Measurements from ENCODE around the gene ITGB4. TPM values are rescaled to one million over a fixed set of nuclear protein-coding genes. Genes with fewer than 3 reads are reported as not detected.

Gene ITGB4
- total RNA-seq, 2 experiments from 2014 or later, result 0.81 to 1.3 TPM

- Histone ChIP-seq H3K36me3 (ENCODE audit: insufficient read depth, low read length) (peaks cover 12% of the 10 kb centered on the region), H3K27me3 (ENCODE audit: control insufficient read depth in 1 of 2, insufficient read depth in 2 of 2, low read length in 2 of 2) (no peaks in the 10 kb centered on the region), H3K27ac (ENCODE audit: low read depth in 1 of 2, low read length in 2 of 2) (no peak overlapping the region), H3K4me1 (ENCODE audit: insufficient read depth, low read length) (no peaks in the 10 kb centered on the region), H3K4me3 (ENCODE audit: low read length) (no peak overlapping the region), H3K9me3 (ENCODE audit: control insufficient read depth in 1 of 2, insufficient read depth in 1 of 2, low read length in 2 of 2) (no peaks in the 10 kb centered on the region)
- Mint-ChIP-seq H3K9me3 (no peaks in the 10 kb centered on the region), H3K27ac (no peak overlapping the region), H3K36me3 (ENCODE audit: low read depth) (peaks cover 30% of the 10 kb centered on the region), H3K4me3 (no peak overlapping the region), H3K4me1 (ENCODE audit: low read depth) (peaks cover 12% of the 10 kb centered on the region), H3K27me3 (no peaks in the 10 kb centered on the region)
- no peak for TF ChIP-seq CTCF (IDR thresholded peaks at IDR 0.05)
- no peak for DNase-seq
- ATAC-seq (ENCODE audit: poor library complexity), result no peak
- intact Hi-C loops (cut with DNase I, micrococcal nuclease), result no loop called here
- CTCF ChIA-PET, result no interaction called here
- POLR2A ChIA-PET, result interaction anchor here (1.5 kb wide), 1 partner anchor 40 kb away, joined by 3 read pairs; no protein-coding TSS in a partner anchor
Measured at GRCh38 chr17:75803883-75804282, 82.6 kb downstream of the ITGB4 start.

GRCh38 chr17:75806822-75807500, 85.7 kb downstream of the ITGB4 start:
- Histone ChIP-seq H3K4me3 (ENCODE audit: low read length) (no peak overlapping the region), H3K27me3 (ENCODE audit: control insufficient read depth in 1 of 2, insufficient read depth in 2 of 2, low read length in 2 of 2) (no peaks in the 10 kb centered on the region), H3K36me3 (ENCODE audit: insufficient read depth, low read length) (peaks cover 20% of the 10 kb centered on the region), H3K27ac (ENCODE audit: low read depth in 1 of 2, low read length in 2 of 2) (no peak overlapping the region), H3K9me3 (ENCODE audit: control insufficient read depth in 1 of 2, insufficient read depth in 1 of 2, low read length in 2 of 2) (no peaks in the 10 kb centered on the region), H3K4me1 (ENCODE audit: insufficient read depth, low read length) (no peaks in the 10 kb centered on the region)
- CTCF ChIA-PET, result interaction anchor here (1.1 kb wide), 1 partner anchor 42 kb away, joined by 3 read pairs; the partner anchor contains the start of gene GALK1
- DNase-seq, result no peak
- ATAC-seq (ENCODE audit: poor library complexity), result no peak
- Mint-ChIP-seq H3K27ac (no peak overlapping the region), H3K4me3 (no peak overlapping the region), H3K36me3 (ENCODE audit: low read depth) (peaks cover 34% of the 10 kb centered on the region), H3K27me3 (no peaks in the 10 kb centered on the region), H3K4me1 (ENCODE audit: low read depth) (peaks cover 12% of the 10 kb centered on the region), H3K9me3 (no peaks in the 10 kb centered on the region)
- intact Hi-C loops (cut with DNase I, micrococcal nuclease), result no loop called here
- no peak for TF ChIP-seq CTCF (IDR thresholded peaks at IDR 0.05)
- POLR2A ChIA-PET, result interaction anchor here (0.7 kb wide), 1 partner anchor 16 kb away, joined by 3 read pairs; no protein-coding TSS in a partner anchor

Small RNA genes within 50 kb of the gene (microRNA-seq; reads per million reads assigned to microRNA genes)
- not detected for gene MIR4738 (ENCODE audit: borderline microRNAs expressed, borderline replicate concordance)

Other genes with a start within 250 kb of the ITGB4 start
- under 1 TPM; 0.17 to 0.25 TPM for gene CASKIN2, start 205.9 kb upstream of the ITGB4 start, total RNA-seq
- gene TSEN54, start 204.9 kb upstream of the ITGB4 start, total RNA-seq, result 10 to 100 TPM; 73.3 to 78.7 TPM
- 10 to 100 TPM; 31.2 to 34.2 TPM for gene LLGL2, start 195.8 kb upstream of the ITGB4 start, total RNA-seq
- gene MYO15B, start 133.7 kb upstream of the ITGB4 start, total RNA-seq, result 100 to 1,000 TPM; 202 to 209 TPM
- gene SMIM5, start 88.0 kb upstream of the ITGB4 start, total RNA-seq, result 1 to 10 TPM in 1 of 2 experiments, under 1 TPM in 1; 0.75 to 1.3 TPM
- 10 to 100 TPM; 16.4 to 17.7 TPM for gene RECQL5, start 54.3 kb upstream of the ITGB4 start, total RNA-seq
- 100 to 1,000 TPM; 209 to 227 TPM for gene SAP30BP, start 54.1 kb upstream of the ITGB4 start, total RNA-seq
- gene GALK1, start 43.7 kb downstream of the ITGB4 start, total RNA-seq, result 1 to 10 TPM; 5.9 to 6.0 TPM
- 10 to 100 TPM; 33.7 to 36.1 TPM for gene UNK, start 63.3 kb downstream of the ITGB4 start, total RNA-seq
- gene UNC13D, start 122.9 kb downstream of the ITGB4 start, total RNA-seq, result 100 to 1,000 TPM; 110 to 112 TPM
- gene WBP2, start 133.9 kb downstream of the ITGB4 start, total RNA-seq, result 100 to 1,000 TPM in 1 of 2 experiments, 10 to 100 TPM in 1; 98.5 to 114 TPM
- 1 to 10 TPM; 2.3 to 2.8 TPM for gene TRIM47, start 157.1 kb downstream of the ITGB4 start, total RNA-seq
- gene TRIM65, start 175.5 kb downstream of the ITGB4 start, total RNA-seq, result 10 to 100 TPM in 1 of 2 experiments, 1 to 10 TPM in 1; 9.9 to 11.7 TPM
- gene MRPL38, start 183.4 kb downstream of the ITGB4 start, total RNA-seq, result 100 to 1,000 TPM; 146 to 147 TPM
- 10 to 100 TPM; 21.2 to 23.9 TPM for gene FBF1, start 219.6 kb downstream of the ITGB4 start, total RNA-seq

Measured in CD4-positive, alpha-beta T cell (primary cell).